ENCODE results near the gene FBXO3. TPM values are rescaled to one million over a fixed set of nuclear protein-coding genes. Genes with fewer than 3 reads are reported as not detected.
A peak's percentile ranks its signal among the peaks of the same experiment; 100 is the strongest.

Gene FBXO3
- total and polyA plus RNA-seq, 2 of the 8 experiments (the other 6 are each of a cell fraction or from before 2014, with no cell fraction given), result 15.9 to 25.7 TPM

GRCh38 chr11:33700502-33701271 is 73.6 kb downstream of the FBXO3 start, which contains the start of gene C11orf91 (continued):
- TF ChIP-seq CHD7 (IDR thresholded peaks at IDR 0.05; ENCODE audit: insufficient replicate concordance, low read length) (no peak), MAX (IDR thresholded peaks at IDR 0.05) (no peak), TAF7 (optimal IDR thresholded peaks at IDR 0.05; ENCODE audit: borderline replicate concordance, low read depth, low read length) (peak; percentile 64), CBX5 (IDR thresholded peaks at IDR 0.05; ENCODE audit: low read depth, low read length) (no peak), KDM5A (IDR thresholded peaks at IDR 0.05; ENCODE audit: low read length) (no peak), TEAD4 (IDR thresholded peaks at IDR 0.05; ENCODE audit: low read depth, low read length) (no peak), KDM4A (IDR thresholded peaks at IDR 0.05; ENCODE audit: low read depth, low read length, severe bottlenecking) (peak; percentile 81), EP300 (IDR thresholded peaks at IDR 0.05; ENCODE audit: borderline replicate concordance in 1 of 2, low read depth in 2 of 2, low read length in 2 of 2) (no peak), RXRA (IDR thresholded peaks at IDR 0.05; ENCODE audit: insufficient read depth, low read depth, low read length) (no peak), CEBPB (IDR thresholded peaks at IDR 0.05; ENCODE audit: low read depth, low read length) (no peak)

Measured in H1 (cell line).